ENCODE measurements around the gene FXYD5. TPM values are rescaled to one million over a fixed set of nuclear protein-coding genes. Genes with fewer than 3 reads are reported as not detected.

The FXYD5 gene
- total and polyA plus RNA-seq, 7 experiments from 2014 or later = 362 to 575 (median 407) TPM

DNA sequence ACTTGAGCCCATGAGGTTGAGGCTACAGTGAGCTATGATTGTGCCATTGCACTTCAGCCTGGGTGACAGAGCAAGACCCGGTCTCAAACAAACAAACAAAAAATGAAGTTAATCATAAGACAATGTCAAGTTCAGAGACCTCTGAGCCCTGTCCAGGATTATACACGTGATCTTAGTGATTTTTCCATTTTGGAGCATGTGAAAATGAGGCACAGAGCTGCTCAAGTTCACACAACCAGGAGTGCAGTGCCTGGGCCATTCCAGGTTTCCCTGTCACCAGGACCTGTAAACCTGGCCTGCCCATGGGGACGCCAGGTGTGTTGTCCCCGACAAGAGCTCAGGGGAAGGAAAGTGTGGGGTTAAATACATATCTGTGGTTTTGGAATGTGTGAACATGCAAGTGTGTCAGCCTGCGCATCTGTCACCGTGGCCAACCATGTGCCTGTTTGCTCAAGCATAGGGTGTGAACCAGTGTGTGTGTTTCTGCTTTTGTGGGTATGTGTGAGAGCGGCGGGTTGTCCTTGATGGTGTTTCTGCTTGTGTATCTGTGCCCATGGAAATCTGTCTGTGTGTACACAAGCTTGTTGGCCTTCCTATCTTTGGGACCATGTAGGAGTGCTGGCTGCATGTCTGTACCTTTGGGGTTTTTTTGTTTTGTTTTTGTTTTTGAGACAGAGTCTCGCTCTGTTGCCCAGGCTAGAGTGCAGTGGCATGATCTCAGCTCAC lies 17.4 kb upstream of the FXYD5 start:
- Mint-ChIP-seq H3K4me1 (peaks cover 18 to 25% (median 21%) of the 10 kb centered on the region in 7 donors), H3K27ac (peak overlapping the region in 2 of 9 donors; percentile 45 to 47)

GRCh38 chr19:35138305-35138892 lies 16.1 kb upstream of the FXYD5 start, which contains the start of gene FXYD1:
Gene FXYD1 (plus strand): TSS chr19:35138824. CDS start chr19:35140080, 1,256 bp downstream.
- intact Hi-C loops (cut with micrococcal nuclease) = no loop called here
- no peak within 1 kb of the TSS for H3K4me3 Mint-ChIP-seq
- H3K4me1 Mint-ChIP-seq = peaks cover 14 to 31% (median 24%) of the 10 kb centered on the region in 7 donors
- POLR2A ChIA-PET = interaction anchor here (1.1 kb wide), 1 partner anchor 14 kb away, joined by 4 read pairs; no protein-coding TSS in a partner anchor
- Histone ChIP-seq H3K4me1 (ENCODE audit: control insufficient read depth in 2 of 2, insufficient read depth in 2 of 2, low read length in 2 of 2) (peaks cover 16 to 24% of the 10 kb centered on the region in 2 donors), H3K4me3 (ENCODE audit: low read length) (no peak within 1 kb of the TSS), H3K27me3 (ENCODE audit: control insufficient read depth in 2 of 2, insufficient read depth in 2 of 2, low read length in 2 of 2) (no peaks in the 10 kb centered on the region), H3K36me3 (ENCODE audit: control insufficient read depth in 2 of 3, insufficient read depth in 3 of 3, low read length in 3 of 3) (no peaks in the 10 kb centered on the region), H3K27ac (ENCODE audit: low read depth, low read length) (no peak within 1 kb of the TSS), H3K9me3 (ENCODE audit: control insufficient read depth in 2 of 3, low read length in 3 of 3) (no peaks in the 10 kb centered on the region)
- no peak for ATAC-seq
- peak within 1 kb of the TSS in 3 of 9 donors; percentile 2 to 53 (median 36) for H3K27ac Mint-ChIP-seq
- H3K27me3 Mint-ChIP-seq = peaks cover 0 to 18% (median 0%) of the 10 kb centered on the region in 5 donors
- DNase-seq = no peak
- CTCF ChIA-PET = no interaction called here
- peaks cover 0 to 2% (median 0%) of the 10 kb centered on the region in 11 donors for H3K9me3 Mint-ChIP-seq
- H3K36me3 Mint-ChIP-seq = peaks cover 0 to 4% (median 0%) of the 10 kb centered on the region in 5 donors

More for the DNA sequence above, 17.4 kb upstream of the FXYD5 start:
- Mint-ChIP-seq H3K9me3 (peaks cover 0 to 11% (median 0%) of the 10 kb centered on the region in 11 donors), H3K4me3 (no peak overlapping the region), H3K36me3 (peaks cover 0 to 4% (median 0%) of the 10 kb centered on the region in 5 donors), H3K27me3 (peaks cover 0 to 16% (median 0%) of the 10 kb centered on the region in 5 donors)
- H3K27me3 ChIP-seq (ENCODE audit: control insufficient read depth in 2 of 2, insufficient read depth in 2 of 2, low read length in 2 of 2) = no peaks in the 10 kb centered on the region
- peaks cover 12 to 15% of the 10 kb centered on the region in 2 donors for H3K4me1 ChIP-seq (ENCODE audit: control insufficient read depth in 2 of 2, insufficient read depth in 2 of 2, low read length in 2 of 2)
- H3K4me3 ChIP-seq (ENCODE audit: low read length) = no peak overlapping the region
- ATAC-seq = no peak
- intact Hi-C loops (cut with micrococcal nuclease) = no loop called here
- DNase-seq = no peak
- H3K36me3 ChIP-seq (ENCODE audit: control insufficient read depth in 2 of 3, insufficient read depth in 3 of 3, low read length in 3 of 3) = no peaks in the 10 kb centered on the region
- ChIA-PET CTCF (interaction anchor here (0.8 to 1.7 kb wide), 3 partner anchors 15 to 70 kb away, joined by 3 to 7 read pairs (median 3); no protein-coding TSS in a partner anchor), POLR2A (interaction anchor here (1.1 kb wide), 1 partner anchor 13 kb away, joined by 4 read pairs; no protein-coding TSS in a partner anchor)
- H3K27ac ChIP-seq (ENCODE audit: low read depth, low read length) = no peak overlapping the region
- H3K9me3 ChIP-seq (ENCODE audit: control insufficient read depth in 2 of 3, low read length in 3 of 3) = no peaks in the 10 kb centered on the region

GRCh38 chr19:35140207-35140961 lies 14.2 kb upstream of the FXYD5 start:
- H3K4me3 ChIP-seq (ENCODE audit: low read length) = no peak overlapping the region
- Mint-ChIP-seq H3K27me3 (peaks cover 0 to 32% (median 0%) of the 10 kb centered on the region in 5 donors), H3K4me3 (peak overlapping the region in 9 of 10 donors; percentile 34 to 96 (median 66)), H3K36me3 (no peaks in the 10 kb centered on the region), H3K27ac (peak overlapping the region in 6 of 9 donors; percentile 17 to 93 (median 62)), H3K9me3 (peaks cover 0 to 2% (median 0%) of the 10 kb centered on the region in 11 donors), H3K4me1 (peaks cover 32 to 50% (median 40%) of the 10 kb centered on the region in 7 donors)
- no peaks in the 10 kb centered on the region for H3K27me3 ChIP-seq (ENCODE audit: control insufficient read depth in 2 of 2, insufficient read depth in 2 of 2, low read length in 2 of 2)
- H3K9me3 ChIP-seq (ENCODE audit: control insufficient read depth in 2 of 3, low read length in 3 of 3) = no peaks in the 10 kb centered on the region
- CTCF ChIA-PET = interaction anchor here (0.6 to 4.9 kb wide), 4 partner anchors 13 to 75 kb away, joined by 3 to 45 read pairs (median 20); partner anchors contain the start of gene FXYD5
- H3K27ac ChIP-seq (ENCODE audit: low read depth, low read length) = no peak overlapping the region
- POLR2A ChIA-PET = interaction anchor here (1.0 to 6.6 kb wide), 6 partner anchors 14 to 168 kb away, joined by 3 to 54 read pairs (median 18); partner anchors contain the start of genes FXYD5 and USF2
- intact Hi-C loops (cut with micrococcal nuclease) = loop anchor here (2.0 to 10.0 kb wide), 6 partner anchors 204 to 502 kb away; partner anchors contain the start of genes ETV2 (in 1 of the 2), FFAR1 (in 1 of the 2), RBM42 (in 1 of the 2) and SCGB2B2 (in 1 of the 2)
- no peak for ATAC-seq
- DNase-seq = no peak
- H3K4me1 ChIP-seq (ENCODE audit: control insufficient read depth in 2 of 2, insufficient read depth in 2 of 2, low read length in 2 of 2) = peaks cover 28 to 34% of the 10 kb centered on the region in 2 donors
- H3K36me3 ChIP-seq (ENCODE audit: control insufficient read depth in 2 of 3, insufficient read depth in 3 of 3, low read length in 3 of 3) = no peaks in the 10 kb centered on the region

DNA sequence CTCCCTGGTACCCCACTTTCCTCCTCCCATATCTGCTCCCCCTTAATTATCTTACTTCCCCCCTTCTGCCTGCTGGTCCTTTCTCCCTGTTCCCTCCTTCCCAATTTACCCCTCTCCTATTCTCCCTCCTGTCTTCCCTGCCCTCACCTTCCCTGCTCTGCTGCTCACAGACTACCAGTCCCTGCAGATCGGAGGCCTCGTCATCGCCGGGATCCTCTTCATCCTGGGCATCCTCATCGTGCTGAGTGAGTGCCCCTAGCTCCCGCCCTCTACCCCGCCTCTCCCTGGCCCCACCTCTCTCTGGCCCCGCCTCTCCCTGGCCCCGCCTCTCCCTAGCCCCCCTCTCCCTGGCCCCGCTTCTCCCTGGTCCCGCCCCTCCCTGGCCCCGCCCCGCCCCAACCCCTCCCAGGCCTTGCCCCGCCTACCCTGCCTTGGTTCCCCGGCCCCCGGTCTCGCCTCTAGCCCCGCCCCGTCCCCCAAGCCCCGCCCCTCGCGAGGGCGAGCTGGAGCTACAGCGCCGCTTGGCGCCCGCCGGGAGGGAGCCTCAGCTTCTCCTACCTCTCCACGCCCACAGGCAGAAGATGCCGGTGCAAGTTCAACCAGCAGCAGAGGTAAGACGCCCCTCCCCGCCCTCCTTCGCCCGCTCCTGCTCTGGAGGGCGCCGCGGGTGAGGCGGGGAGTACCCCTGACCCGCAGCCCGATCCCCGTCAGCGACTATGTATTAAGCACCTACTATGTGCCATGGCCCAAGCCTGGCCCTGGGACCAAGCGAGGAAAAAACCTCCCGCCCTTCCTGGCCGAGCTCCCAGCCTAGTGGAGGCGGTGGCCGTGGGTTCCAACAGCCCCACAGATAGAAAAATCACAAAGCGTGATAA lies 13.3 kb upstream of the FXYD5 start:
- H3K9me3 ChIP-seq (ENCODE audit: control insufficient read depth in 2 of 3, low read length in 3 of 3) = no peaks in the 10 kb centered on the region
- CTCF ChIA-PET = interaction anchor here (0.6 to 4.9 kb wide), 22 partner anchors 11 to 212 kb away, joined by 3 to 45 read pairs (median 4); partner anchors contain the start of gene FXYD5
- H3K36me3 ChIP-seq (ENCODE audit: control insufficient read depth in 2 of 3, insufficient read depth in 3 of 3, low read length in 3 of 3) = no peaks in the 10 kb centered on the region
- no peak overlapping the region for H3K27ac ChIP-seq (ENCODE audit: low read depth, low read length)
- H3K4me3 ChIP-seq (ENCODE audit: low read length) = peak overlapping the region; percentile 65
- H3K27ac Mint-ChIP-seq = peak overlapping the region; percentile 78 to 93 (median 84)
- peak overlapping the region; percentile 80 to 96 (median 85) for H3K4me3 Mint-ChIP-seq
- peak; percentile 93 for ATAC-seq
- H3K27me3 Mint-ChIP-seq = peaks cover 0 to 33% (median 0%) of the 10 kb centered on the region in 5 donors
- peak; percentile 88 to 97 (median 92) for DNase-seq
- POLR2A ChIA-PET = interaction anchor here (0.7 to 6.6 kb wide), 20 partner anchors 13 to 599 kb away, joined by 3 to 54 read pairs (median 4); partner anchors contain the start of genes FXYD5 and USF2
- peaks cover 0 to 2% (median 0%) of the 10 kb centered on the region in 11 donors for H3K9me3 Mint-ChIP-seq
- H3K27me3 ChIP-seq (ENCODE audit: control insufficient read depth in 2 of 2, insufficient read depth in 2 of 2, low read length in 2 of 2) = no peaks in the 10 kb centered on the region
- peaks cover 28 to 34% of the 10 kb centered on the region in 2 donors for H3K4me1 ChIP-seq (ENCODE audit: control insufficient read depth in 2 of 2, insufficient read depth in 2 of 2, low read length in 2 of 2)
- intact Hi-C loops (cut with micrococcal nuclease) = loop anchor here (1.0 to 10.0 kb wide), 15 partner anchors 13 to 501 kb away; partner anchors contain the start of genes ETV2 (in 1 of the 2), FFAR1 (in 1 of the 2), FXYD5 (in 1 of the 2) and RBM42 (in 1 of the 2)
- no peaks in the 10 kb centered on the region for H3K36me3 Mint-ChIP-seq
- peaks cover 31 to 47% (median 37%) of the 10 kb centered on the region in 7 donors for H3K4me1 Mint-ChIP-seq

DNA sequence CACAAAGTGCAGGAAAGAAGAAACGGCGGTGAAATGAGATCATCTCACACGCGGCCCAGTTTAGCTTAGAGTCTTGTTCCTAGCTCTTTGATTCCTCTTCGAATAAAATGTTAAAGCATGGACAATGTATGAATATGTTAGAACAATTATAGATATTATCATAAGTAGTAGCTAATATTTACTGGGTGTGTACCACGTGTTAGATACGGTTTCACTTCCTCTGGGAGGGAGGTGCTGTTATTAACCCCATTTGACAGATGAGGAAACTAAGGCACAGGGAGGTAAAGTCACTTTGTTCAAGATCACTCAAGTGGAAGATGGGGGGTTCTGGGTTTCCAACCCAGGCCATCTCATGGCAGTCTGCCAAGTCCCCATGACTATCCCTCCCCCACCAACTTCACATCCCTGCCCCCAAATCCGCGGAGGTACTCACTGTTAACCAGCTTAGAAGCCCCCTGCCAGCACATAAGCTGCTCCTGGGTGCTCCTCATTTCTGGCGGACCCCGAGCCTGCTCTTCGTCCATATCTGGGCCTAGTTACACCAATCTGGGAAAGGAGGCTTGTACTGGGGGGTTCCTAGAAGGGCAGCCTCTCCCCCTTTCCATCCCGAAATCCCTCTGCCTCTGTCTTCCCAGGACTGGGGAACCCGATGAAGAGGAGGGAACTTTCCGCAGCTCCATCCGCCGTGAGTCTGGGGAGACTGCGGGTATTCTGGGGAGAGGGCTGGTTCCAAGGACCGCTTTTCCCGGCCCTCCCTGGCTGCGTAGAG lies 12.5 kb upstream of the FXYD5 start:
- Histone ChIP-seq H3K4me1 (ENCODE audit: control insufficient read depth in 2 of 2, insufficient read depth in 2 of 2, low read length in 2 of 2) (peaks cover 28 to 34% of the 10 kb centered on the region in 2 donors), H3K9me3 (ENCODE audit: control insufficient read depth in 2 of 3, low read length in 3 of 3) (no peaks in the 10 kb centered on the region), H3K4me3 (ENCODE audit: low read length) (peak overlapping the region; percentile 65), H3K36me3 (ENCODE audit: control insufficient read depth in 2 of 3, insufficient read depth in 3 of 3, low read length in 3 of 3) (no peaks in the 10 kb centered on the region), H3K27ac (ENCODE audit: low read depth, low read length) (no peak overlapping the region), H3K27me3 (ENCODE audit: control insufficient read depth in 2 of 2, insufficient read depth in 2 of 2, low read length in 2 of 2) (no peaks in the 10 kb centered on the region)
- POLR2A ChIA-PET = interaction anchor here (0.7 to 6.6 kb wide), 24 partner anchors 12 to 598 kb away, joined by 3 to 54 read pairs (median 4); partner anchors contain the start of genes FXYD5 and USF2
- ATAC-seq (no peak), DNase-seq (no peak)
- intact Hi-C loops (cut with micrococcal nuclease) = loop anchor here (1.0 to 10.0 kb wide), 15 partner anchors 12 to 500 kb away; partner anchors contain the start of genes ETV2 (in 1 of the 2), FFAR1 (in 1 of the 2), FXYD5 (in 1 of the 2) and RBM42 (in 1 of the 2)
- Mint-ChIP-seq H3K27ac (peak overlapping the region; percentile 37 to 93 (median 82)), H3K4me1 (peaks cover 31 to 47% (median 40%) of the 10 kb centered on the region in 7 donors), H3K4me3 (peak overlapping the region; percentile 80 to 96 (median 85)), H3K27me3 (peaks cover 0 to 32% (median 0%) of the 10 kb centered on the region in 5 donors), H3K9me3 (peaks cover 0 to 2% (median 0%) of the 10 kb centered on the region in 11 donors), H3K36me3 (no peaks in the 10 kb centered on the region)
- CTCF ChIA-PET = interaction anchor here (0.6 to 4.9 kb wide), 23 partner anchors 10 to 211 kb away, joined by 3 to 45 read pairs (median 4); partner anchors contain the start of gene FXYD5

All from naive thymus-derived CD4-positive, alpha-beta T cell (primary cell).